CD14-positive monocyte (primary cell): ENCODE results near the gene C15orf40. TPM values are rescaled to one million over a fixed set of nuclear protein-coding genes. Genes with fewer than 3 reads are reported as not detected.

ENCODE experiments used
- DNase-seq, 3 donors: peaks; one replicate each; pipeline ENCODE4 v3.0.0-alpha.2; 2011 to 2022
- H2AFZ ChIP-seq: 2 replicates; pipeline ENCODE4 v1.6.0; 2012; ENCODE audit warnings: mild to moderate bottlenecking, low read depth, low read length, inconsistent platforms; ENCODE audit not compliant: insufficient read depth, poor library complexity, severe bottlenecking
- H3K27ac ChIP-seq, 2 donors: 1 replicate in 1 of 2; 2 replicates in 1 of 2; pipeline ENCODE4 v1.5.1; 2012 to 2013; ENCODE audit warnings: low read length in 2 of 2, control low read depth in 1 of 2, inconsistent platforms in 1 of 2, low read depth in 1 of 2, mild to moderate bottlenecking in 1 of 2
- H3K27me3 ChIP-seq, 2 donors: one replicate each; pipeline versions ENCODE4 v1.6.0 to v1.6.1; 2011 to 2013; ENCODE audit warnings: low read length in 2 of 2; ENCODE audit not compliant: control insufficient read depth in 2 of 2, insufficient read depth in 2 of 2
- H3K36me3 ChIP-seq, 2 donors: replicated peaks in 1 of 2; 1 replicate in 1 of 2; 2 replicates in 1 of 2; pipeline versions ENCODE4 v1.5.1 to v1.6.1; 2012 to 2013; ENCODE audit warnings: low read length in 2 of 2, control low read depth in 1 of 2, inconsistent platforms in 1 of 2, mild to moderate bottlenecking in 1 of 2; ENCODE audit not compliant: insufficient read depth in 2 of 2, control insufficient read depth in 1 of 2
- H3K4me1 ChIP-seq, 2 donors: 1 replicate in 1 of 2; 2 replicates in 1 of 2; pipeline versions ENCODE4 v1.5.1 to v1.6.1; 2012 to 2013; ENCODE audit warnings: low read length in 2 of 2, control low read depth in 1 of 2, inconsistent platforms in 1 of 2, mild to moderate bottlenecking in 1 of 2, moderate library complexity in 1 of 2; ENCODE audit not compliant: insufficient read depth in 2 of 2, control insufficient read depth in 1 of 2
- H3K4me2 ChIP-seq: replicated peaks from 2 replicates; pipeline ENCODE3; 2012; ENCODE audit warnings: low read length, moderate library complexity, mild to moderate bottlenecking; ENCODE audit not compliant: poor library complexity, severe bottlenecking; ENCODE audit errors: extremely low read depth
- H3K4me3 ChIP-seq, 3 experiments: fragments of 200-600 bp in 1 of 3; sonication (generic) in 1 of 3; replicated peaks in 1 of 3; 1 replicate in 2 of 3; 2 replicates in 1 of 3; pipeline ENCODE4 v1.5.1; 2011 to 2013; ENCODE audit warnings: low read length in 3 of 3, mild to moderate bottlenecking in 3 of 3, control low read depth in 2 of 3, low read depth in 2 of 3, inconsistent platforms in 1 of 3, moderate library complexity in 1 of 3
- H3K79me2 ChIP-seq: 2 replicates; pipeline ENCODE4 v1.6.0; 2012; ENCODE audit warnings: mild to moderate bottlenecking, control low read depth, inconsistent platforms, low read length, moderate library complexity; ENCODE audit not compliant: insufficient read depth
- H3K9ac ChIP-seq: 2 replicates; pipeline ENCODE4 v1.6.0; 2017; ENCODE audit warnings: low read length, mild to moderate bottlenecking; ENCODE audit not compliant: insufficient read depth, poor library complexity, severe bottlenecking
- H3K9me3 ChIP-seq, 2 donors: replicated peaks in 1 of 2; 1 replicate in 1 of 2; 2 replicates in 1 of 2; pipeline versions ENCODE4 v1.5.1 to v1.6.1; 2012 to 2013; ENCODE audit warnings: low read length in 2 of 2, control low read depth in 1 of 2; ENCODE audit not compliant: control insufficient read depth in 1 of 2, insufficient read depth in 1 of 2
- H4K20me1 ChIP-seq: 2 replicates; pipeline ENCODE4 v1.6.0; 2012; ENCODE audit warnings: mild to moderate bottlenecking, low read length, control low read depth, moderate library complexity; ENCODE audit not compliant: insufficient read depth
- H3K27ac Mint-ChIP-seq, 7 donors: one replicate each; pipeline ENCODE4 v1.8.0; 2020; ENCODE audit warnings: mild to moderate bottlenecking in 7 of 7, mixed read lengths in 7 of 7, moderate library complexity in 6 of 7, inconsistent platforms in 2 of 7
- H3K27me3 Mint-ChIP-seq, 3 donors: one replicate each; pipeline ENCODE4 v1.8.0; 2021 to 2022; ENCODE audit warnings: low read depth in 3 of 3, mild to moderate bottlenecking in 3 of 3, mixed read lengths in 3 of 3, moderate library complexity in 3 of 3, inconsistent platforms in 1 of 3
- H3K36me3 Mint-ChIP-seq, 2 donors: one replicate each; pipeline ENCODE4 v1.8.0; 2020; ENCODE audit warnings: mixed read lengths in 2 of 2, inconsistent platforms in 1 of 2, mild to moderate bottlenecking in 1 of 2
- H3K4me1 Mint-ChIP-seq: one replicate; pipeline ENCODE4 v1.8.0; 2020; ENCODE audit warnings: mild to moderate bottlenecking, mixed read lengths
- H3K4me3 Mint-ChIP-seq, 2 donors: one replicate each; pipeline ENCODE4 v1.8.0; 2020; ENCODE audit warnings: mild to moderate bottlenecking in 2 of 2, mixed read lengths in 2 of 2, moderate library complexity in 1 of 2
- H3K9me3 Mint-ChIP-seq, 7 donors: one replicate each; pipeline ENCODE4 v1.8.0; 2020 to 2022; ENCODE audit warnings: mixed read lengths in 7 of 7, mild to moderate bottlenecking in 6 of 7, moderate library complexity in 6 of 7, inconsistent platforms in 2 of 7
- CTCF ChIP-seq: fragments of 200-600 bp; IDR thresholded peaks from one replicate; pipeline ENCODE4 v1.8.0; 2022; ENCODE audit warnings: antibody characterized with exemption, mild to moderate bottlenecking
- WGBS: methylation state at CpG from one replicate; pipeline ENCODE4 v1.1.5; 2013; ENCODE audit warnings: missing lambda C conversion rate; ENCODE audit not compliant: insufficient coverage; 5-methylcytosine and 5-hydroxymethylcytosine counted together
- intact Hi-C, 2 donors: fragments of 100-400 bp; cut with micrococcal nuclease; formaldehyde crosslinking; loops; one replicate each; pipeline versions ENCODE4 v1.15.0 to v1.15.1; 2023
- polyA plus RNA-seq, 3 donors: library from polyadenylated mRNA; depleted of rRNA in 1 of 3; unstranded in 2 of 3; stranded (reverse) in 1 of 3; fragments of 300-500 nt in 2 of 3; fragments of >200 nt in 1 of 3; fragmentation: Illumina TruSeq in 2 of 3; gene quantifications; 1 replicate in 2 of 3; 2 replicates in 1 of 3; pipeline ENCODE4 v1.2.3, GENCODE V29; 2012 to 2021

C15orf40 gene
- polyA plus RNA-seq, 3 donors: 13.0 to 32.1 (median 25.7) TPM

DNA sequence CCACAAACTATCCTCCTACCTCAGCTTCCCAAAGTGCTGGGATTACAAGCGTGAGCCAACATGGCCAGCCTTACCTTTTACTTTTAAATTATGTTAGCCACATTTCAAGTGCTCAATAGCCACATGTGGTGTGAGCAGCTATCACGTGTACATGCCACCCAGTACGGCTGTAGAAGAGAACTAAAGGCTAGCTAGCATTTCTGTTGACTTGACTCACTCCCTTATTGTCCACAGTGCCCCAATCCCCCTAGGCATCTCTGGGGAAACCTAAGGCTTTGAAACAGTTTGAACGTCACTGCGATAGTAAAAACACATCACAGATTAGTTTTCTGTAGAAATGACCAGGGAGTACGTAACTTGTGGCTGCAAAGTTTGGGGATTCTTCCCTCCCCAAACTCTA, 12.0 kb downstream of the C15orf40 start:
- DNase-seq: no peak
- Histone ChIP-seq H4K20me1 (no peaks in the 10 kb centered on the region), H3K4me3 (no peak overlapping the region), H3K79me2 (no peaks in the 10 kb centered on the region), H3K36me3 (no peaks in the 10 kb centered on the region), H3K4me2 (no peak overlapping the region), H3K9me3 (no peaks in the 10 kb centered on the region), H3K27me3 (no peaks in the 10 kb centered on the region), H3K27ac (no peak overlapping the region), H3K4me1 (peaks cover 5% of the 10 kb centered on the region in 2 donors), H3K9ac (no peak overlapping the region), H2AFZ (no peak overlapping the region)
- Mint-ChIP-seq H3K9me3 (no peaks in the 10 kb centered on the region), H3K4me1 (peaks cover 8% of the 10 kb centered on the region), H3K27ac (no peak overlapping the region), H3K36me3 (peaks cover 0 to 2% of the 10 kb centered on the region in 2 donors), H3K27me3 (peaks cover 0 to 2% (median 1%) of the 10 kb centered on the region in 3 donors), H3K4me3 (no peak overlapping the region)
- TF ChIP-seq CTCF: no peak
- intact Hi-C loops: loop anchor here in 1 of 2 donors (5.0 kb wide), 2 partner anchors 452 to 467 kb away; no protein-coding TSS in a partner anchor
- 80% methylated on average over 3 of the region's 6 CpGs for WGBS

GRCh38 chr15:82995938-82996337, 15.5 kb downstream of the C15orf40 start:
- no peak overlapping the region for H3K27ac ChIP-seq
- no peak for DNase-seq
- TF ChIP-seq CTCF: no peak
- H3K9me3 ChIP-seq: no peaks in the 10 kb centered on the region
- H3K4me2 ChIP-seq: no peak overlapping the region
- peaks cover 5 to 10% of the 10 kb centered on the region in 2 donors for H3K36me3 Mint-ChIP-seq
- intact Hi-C loops: loop anchor here in 1 of 2 donors (5.0 kb wide), 2 partner anchors 449 to 464 kb away; no protein-coding TSS in a partner anchor
- H3K27me3 ChIP-seq: no peaks in the 10 kb centered on the region
- no peaks in the 10 kb centered on the region for H3K79me2 ChIP-seq
- H3K9me3 Mint-ChIP-seq: no peaks in the 10 kb centered on the region
- H3K27ac Mint-ChIP-seq: no peak overlapping the region
- peaks cover 5% of the 10 kb centered on the region for H4K20me1 ChIP-seq
- H3K4me3 ChIP-seq: no peak overlapping the region
- no peak overlapping the region for H2AFZ ChIP-seq
- H3K9ac ChIP-seq: no peak overlapping the region
- no peak overlapping the region for H3K4me3 Mint-ChIP-seq
- WGBS: no CpG with 5 or more reads among the region's 3 CpGs
- peaks cover 0 to 1% (median 0%) of the 10 kb centered on the region in 3 donors for H3K27me3 Mint-ChIP-seq
- H3K4me1 Mint-ChIP-seq: peaks cover 8% of the 10 kb centered on the region
- H3K4me1 ChIP-seq: peaks cover 5% of the 10 kb centered on the region in 2 donors
- H3K36me3 ChIP-seq: peaks cover 0 to 9% of the 10 kb centered on the region in 2 donors
